CD4-positive, alpha-beta T cell treated with Interleukin-17A for 4 hours (primary cell): ENCODE measurements around the gene ELP5.
"Not testable (repeated sequence)": the region's sequence is repeated elsewhere in the genome, so short reads cannot be mapped to it uniquely, and the experiment has no call there.

ENCODE experiments used
- DNase-seq: peaks from one replicate; pipeline ENCODE4 v3.0.0-alpha.2; 2020; ENCODE audit warnings: mixed read lengths

ELP5 gene

DNA sequence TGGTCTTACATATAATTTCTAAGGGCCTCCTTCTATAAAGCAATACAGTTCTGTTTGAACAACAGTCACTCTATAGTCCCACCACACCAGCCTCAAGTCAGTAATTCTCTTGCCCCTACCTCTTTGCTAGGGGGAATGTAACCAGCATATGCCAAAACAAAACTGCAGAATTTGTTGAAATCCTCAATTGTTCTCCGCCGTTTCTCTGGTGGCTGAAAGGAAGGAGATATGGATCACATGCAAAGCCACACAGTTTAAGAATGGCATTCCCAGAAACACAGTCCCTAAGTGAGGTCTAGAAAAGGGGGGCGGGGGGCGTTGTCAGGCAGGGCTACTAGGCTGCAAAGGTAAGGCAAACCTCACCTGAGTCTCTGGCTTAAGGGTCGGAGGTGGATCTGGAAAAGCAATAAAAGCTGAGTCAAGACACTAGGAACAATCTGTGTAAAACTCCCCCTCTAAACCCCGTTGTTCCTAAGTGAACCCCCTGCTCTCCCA lies 14.7 kb upstream of the ELP5 start:
- no peak for DNase-seq

DNA sequence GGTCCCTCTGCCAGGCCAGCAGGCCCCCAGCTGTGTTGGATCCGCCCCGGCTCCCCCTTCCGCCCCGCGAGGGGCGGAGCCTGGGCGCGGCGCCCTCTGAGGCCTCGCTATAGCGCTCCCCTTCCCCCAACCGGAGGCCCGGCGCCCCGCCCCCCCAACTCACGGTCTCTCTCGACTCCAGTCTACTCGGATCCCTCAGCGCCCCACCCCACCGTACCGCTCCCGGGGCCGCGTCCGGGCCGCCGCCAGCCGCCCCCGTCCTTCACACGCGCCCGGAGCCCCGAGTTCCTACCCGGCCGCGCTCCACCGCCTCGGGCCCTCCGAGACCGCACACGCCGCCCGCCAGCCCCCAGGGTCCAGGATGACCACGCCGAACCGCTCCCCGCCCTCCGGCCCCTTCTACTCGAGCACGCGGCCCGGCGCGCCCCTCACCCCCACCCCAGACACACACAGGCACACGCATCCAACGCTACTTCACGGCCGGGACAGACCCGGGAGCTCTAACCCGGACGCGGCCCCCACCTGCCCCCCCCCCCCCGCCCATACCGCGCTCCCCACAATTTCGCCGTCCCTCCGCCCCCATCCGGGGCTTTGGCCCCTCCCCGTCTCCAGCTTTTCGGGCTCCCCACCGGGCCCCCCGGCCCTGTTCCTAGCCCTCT lies 14.1 kb upstream of the ELP5 start:
- DNase-seq, result peak; percentile 93

DNA sequence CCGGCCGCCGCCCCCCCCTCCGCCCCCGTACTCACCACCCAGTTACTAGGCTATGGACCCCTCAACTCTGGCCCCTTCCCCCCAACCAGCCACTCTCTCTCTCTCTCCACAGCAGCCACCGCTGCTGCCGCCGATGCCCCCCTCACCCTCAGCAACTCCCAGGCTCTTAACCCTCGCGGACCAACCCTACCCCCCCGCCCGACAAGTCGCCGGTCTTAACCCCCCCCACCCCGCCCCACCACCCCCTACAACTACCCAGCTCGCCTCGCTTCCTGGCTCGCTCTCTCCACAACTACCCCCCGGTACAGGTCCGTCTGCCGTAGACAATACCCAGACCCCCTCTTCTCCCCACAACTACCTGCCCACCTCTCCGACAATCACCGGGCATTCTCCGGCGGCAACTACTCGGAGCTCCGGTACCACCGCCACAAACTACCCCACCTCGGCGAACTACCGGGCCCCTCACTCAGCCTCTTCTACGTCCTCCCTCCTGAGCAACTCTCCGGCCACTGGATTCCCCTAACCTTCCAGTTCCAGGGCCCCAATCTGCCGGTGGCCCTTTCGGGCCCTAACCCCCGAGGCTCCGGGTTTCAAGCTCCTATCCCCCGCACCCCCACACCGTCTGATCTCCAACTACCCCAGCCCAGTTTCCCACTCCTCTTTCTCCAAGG lies 13.5 kb upstream of the ELP5 start:
- DNase-seq, result peak; percentile 39

DNA sequence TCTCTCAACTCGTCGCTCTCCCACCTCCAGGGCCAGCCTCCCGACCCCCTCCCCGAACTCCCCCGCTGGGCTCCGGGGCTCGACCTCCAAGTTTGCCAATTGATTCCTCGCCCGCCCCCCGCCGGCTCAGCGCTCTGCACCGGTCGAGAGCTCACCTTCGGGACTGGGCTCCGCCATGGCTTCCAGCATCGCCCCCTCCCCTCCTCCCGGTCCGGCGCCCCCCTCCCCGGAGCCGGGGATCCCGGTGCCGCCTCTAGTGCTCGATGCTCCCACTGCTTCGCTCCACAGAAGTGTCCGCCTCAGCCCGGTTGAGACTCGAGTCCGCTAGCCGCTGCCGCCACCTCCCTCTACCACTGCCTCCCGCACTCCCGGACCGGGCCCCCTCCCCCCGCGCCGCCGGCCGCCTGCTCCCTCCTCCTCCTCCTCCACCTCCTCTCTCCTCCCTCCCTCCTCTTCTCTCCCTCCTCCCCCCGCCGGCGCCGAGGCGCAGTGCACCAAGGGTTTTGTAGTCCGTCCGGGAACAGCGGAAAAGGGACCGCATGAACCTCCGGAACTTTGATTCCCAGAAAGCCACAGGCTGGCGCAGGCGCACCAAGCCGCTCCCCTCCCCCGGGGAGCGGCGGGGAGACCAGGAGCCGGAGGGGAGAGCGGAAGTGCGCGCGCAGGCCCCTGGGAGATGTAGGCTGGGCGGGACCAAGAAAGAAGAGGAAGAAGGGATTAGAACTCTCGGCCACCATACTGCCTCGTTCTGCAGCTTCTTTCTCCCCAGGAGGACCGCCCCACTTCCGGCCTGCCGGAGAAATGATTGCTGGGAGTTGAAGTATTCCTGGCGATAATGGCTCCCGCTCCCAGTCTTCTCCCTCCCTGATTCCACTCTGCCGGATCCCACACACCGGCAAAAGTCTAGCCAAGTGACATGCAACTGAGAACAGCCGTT lies 12.7 kb upstream of the ELP5 start, which contains the start of gene PHF23:
Gene PHF23, minus strand, starts transcription at position 367 of the 937 bp plus-strand sequence. Its CDS starts 178 bp downstream, at position 189.
- peak; percentile 99 for DNase-seq

DNA sequence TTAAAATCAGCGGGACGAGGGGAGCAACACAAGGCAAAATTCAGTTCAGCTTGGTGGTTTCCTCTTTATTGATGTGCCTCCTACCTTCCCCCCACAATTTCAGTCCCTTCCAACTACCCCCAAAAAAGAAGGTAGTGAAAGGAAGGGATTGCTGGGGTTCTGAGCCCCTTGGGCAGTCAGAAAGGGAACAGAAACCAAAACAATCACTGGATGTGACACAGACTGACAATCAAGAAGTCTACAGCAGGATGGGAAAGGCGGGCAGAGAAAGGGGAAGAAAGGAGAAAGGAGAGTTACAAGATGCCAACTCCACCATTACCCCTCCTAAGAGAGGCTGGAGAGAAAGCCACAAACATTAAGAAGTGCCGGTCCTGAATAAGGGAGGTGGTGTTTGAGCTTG lies 11.6 kb upstream of the ELP5 start:
- DNase-seq, result no peak

DNA sequence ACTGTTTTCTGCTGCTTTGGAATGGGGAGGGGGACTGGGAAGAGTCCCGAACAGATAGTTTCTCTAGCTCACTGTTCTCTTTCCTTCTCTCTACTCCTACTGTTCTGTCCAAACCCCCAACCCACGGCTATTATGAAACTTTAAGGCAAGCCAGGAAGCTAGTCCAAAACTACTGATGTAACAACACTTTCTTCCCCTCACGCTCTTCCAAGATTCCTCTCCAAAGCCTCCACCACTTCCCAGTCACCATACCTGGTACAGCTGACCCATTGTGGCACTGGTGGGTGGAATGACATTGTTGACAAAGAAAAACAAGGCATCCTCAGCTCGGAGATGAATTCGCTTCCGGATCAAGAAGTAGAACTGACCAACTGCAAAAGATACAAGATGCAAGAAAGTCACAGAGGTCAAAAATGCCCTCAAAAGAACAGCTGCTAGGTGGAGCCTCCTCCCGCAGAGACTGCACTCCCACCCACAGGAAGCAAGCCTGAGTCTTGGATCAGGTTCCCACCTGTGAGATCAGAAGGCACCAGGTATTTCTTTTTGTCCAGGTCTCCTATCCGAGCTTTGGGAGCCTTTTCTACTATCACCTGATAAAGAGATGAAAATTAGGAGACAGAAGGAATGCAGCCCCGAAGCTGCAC lies 10.8 kb upstream of the ELP5 start:
- no peak for DNase-seq

DNA sequence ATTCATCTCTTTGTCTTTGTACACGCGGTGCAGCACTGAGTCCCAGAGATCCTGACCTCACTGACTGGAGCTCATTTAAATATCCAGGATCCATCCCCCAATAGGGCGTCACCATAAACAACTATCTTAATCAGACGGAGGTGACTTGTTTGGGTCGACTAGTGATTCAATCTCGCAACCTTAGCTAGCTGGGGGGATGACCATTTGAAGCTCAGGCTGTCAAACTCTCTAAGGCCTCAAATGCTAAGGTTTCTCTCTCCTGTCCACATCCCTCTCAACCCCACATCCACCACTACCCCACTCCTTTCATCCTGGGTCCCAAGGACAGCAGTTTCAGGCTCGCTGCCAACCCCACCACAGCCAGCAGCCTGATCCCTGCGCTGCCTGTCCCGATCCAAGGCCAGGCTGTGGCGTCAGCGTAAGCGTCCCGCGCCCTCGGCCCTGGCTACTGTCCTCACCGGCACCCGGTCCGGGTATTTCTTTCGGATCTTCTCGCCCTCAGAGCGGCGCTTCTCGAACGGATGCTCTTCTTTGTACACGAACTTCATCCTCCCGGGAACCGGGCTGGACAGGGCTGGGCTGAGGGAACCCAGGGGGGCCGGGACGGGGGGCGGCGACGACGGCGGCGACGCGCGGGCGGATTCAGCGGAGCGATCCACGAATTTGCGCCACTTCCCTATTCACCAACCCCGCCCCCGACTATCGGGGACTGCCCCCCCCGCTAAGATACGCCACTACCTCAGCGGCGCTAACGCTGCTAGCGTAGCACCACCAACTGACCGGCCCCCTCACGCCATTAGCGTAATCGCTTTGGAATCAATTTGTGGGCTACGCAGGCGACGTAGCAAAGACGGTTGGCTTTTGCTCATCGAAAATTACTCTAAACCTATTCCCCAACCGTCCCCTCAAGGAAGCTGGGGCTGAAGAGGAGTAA lies 10.0 kb upstream of the ELP5 start, which contains the start of gene GABARAP:
Gene GABARAP, minus strand, starts transcription at position 667 of the 934 bp plus-strand sequence. Its CDS starts 119 bp downstream, at position 548.
- peak; percentile 93 for DNase-seq

DNA sequence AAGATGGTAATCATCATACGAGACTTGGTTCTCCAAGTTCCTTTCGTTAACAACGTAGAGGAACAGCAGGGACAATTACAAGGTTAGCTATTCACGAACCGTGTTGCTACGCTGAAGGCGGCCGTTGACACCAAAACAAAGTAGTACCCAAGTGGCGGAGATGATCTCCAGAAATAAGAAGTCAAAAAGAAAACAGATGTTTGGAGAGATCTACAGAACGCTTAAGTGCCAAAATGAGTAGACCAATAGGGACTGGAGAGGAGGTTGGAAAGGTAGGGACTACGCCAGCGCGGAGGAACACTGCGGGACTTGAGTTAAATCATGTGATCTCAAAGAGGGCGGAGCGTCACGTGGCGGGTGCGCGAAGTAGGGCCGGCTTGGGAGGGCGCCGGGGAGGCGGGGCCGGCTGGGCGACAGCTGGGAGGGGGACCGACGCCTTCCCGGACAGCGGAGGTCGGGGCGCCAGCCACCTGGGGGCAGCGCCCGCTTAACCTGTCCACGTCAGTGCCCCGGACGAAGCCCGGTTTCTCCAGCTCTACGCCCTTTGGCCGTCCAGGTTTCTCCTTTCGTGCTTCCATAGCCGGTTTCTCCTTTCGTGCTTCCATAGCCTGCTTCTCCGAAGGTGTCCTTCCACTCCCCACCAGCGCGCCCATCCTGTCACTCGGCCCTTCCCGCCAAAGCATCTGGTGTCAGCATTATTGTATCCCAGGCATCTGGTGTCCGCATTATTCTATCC lies 9.1 kb upstream of the ELP5 start:
- peak; percentile 96 for DNase-seq

DNA sequence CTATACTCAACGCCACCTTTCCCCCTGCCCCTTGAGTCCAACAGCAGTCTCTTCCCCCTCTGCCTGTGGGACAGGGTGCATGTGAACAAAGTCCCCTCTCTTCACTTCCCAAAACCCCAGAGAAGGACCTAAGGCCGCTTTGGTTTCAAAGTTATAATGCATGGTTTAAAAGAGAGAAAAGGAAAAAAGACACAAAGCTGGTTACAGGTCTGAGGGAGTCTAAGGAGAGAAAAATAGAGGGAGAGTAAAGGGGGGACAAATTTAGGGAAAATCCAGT lies 8.6 kb upstream of the ELP5 start:
- no peak for DNase-seq

DNA sequence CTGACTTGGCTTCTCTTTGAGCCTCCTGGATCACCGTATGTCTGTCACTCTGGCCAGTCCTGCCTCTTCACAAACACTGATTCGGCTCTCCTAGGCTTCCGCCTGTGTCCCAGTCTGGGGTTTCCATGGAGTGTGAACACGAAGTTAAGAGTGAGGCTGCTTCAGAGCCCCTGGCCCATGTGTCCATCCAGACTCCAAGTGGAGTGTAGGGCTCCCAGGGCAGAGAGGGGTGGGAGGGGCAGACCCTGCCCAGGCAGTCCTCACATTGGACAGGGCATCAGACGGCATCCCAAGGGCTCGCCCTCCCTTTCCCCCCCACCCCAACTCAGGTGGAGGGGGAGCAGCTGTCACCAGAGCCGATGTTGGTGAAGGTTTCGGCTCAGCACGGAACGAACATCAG lies 8.2 kb upstream of the ELP5 start:
- not testable (repeated sequence) for DNase-seq

DNA sequence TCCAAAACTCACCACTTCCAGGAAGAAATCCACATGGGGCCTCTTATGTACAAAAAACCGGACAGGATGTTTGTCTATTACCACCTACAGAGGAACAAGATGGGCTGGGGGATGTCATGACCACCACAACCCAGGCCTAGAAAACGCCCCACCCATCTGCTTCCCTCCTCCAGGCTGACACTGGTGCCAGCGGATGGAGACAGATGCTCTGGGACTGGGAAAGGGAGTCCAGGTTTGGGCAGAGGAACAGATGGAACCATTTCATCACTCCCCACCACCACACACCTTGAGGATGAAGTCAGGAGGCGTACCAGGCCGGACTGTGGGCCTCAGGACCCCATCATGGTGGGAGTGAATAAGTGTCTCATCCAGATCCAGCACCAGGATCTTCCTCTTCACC lies 5.2 kb upstream of the ELP5 start:
- no peak for DNase-seq

DNA sequence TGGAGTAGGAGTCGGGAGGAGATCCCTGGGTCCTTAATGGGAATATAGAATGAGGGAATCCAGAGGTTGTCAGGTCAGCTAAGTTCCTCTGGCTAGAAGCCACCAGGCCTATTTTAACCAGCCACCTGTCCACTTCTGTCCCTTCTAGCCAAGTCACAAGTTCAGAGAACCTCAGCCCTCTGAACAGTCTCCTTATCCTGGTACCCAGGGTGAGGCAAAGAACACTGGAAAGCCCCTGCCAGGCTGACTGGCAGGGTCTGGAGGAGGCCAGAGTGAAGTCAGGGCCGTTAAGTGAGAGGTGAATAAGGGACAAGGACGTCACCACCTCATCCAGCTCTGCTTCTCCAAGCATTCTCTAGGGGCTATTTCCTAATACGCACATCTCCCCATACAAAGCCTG lies 3.2 kb upstream of the ELP5 start:
- DNase-seq, result no peak

DNA sequence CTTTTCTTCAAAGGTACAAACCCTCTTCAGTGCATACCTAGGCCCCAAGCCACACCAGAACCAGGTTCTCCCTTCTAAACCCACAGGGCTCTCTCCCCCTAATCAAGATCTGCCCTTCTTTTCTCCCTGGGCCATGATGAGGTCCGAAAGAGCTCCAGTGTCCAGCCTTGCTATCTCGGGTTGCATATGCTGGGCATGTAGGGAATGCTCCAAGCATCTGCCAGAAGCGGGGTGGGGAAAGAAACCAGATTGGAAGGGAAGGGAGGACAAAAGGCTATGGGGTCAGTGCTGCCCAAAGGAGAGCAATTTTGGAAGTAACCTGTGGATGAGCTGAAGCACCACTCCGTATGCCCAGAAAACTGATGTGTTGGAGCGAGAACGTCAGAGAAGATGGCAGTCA lies 2.8 kb upstream of the ELP5 start:
- DNase-seq, result no peak

DNA sequence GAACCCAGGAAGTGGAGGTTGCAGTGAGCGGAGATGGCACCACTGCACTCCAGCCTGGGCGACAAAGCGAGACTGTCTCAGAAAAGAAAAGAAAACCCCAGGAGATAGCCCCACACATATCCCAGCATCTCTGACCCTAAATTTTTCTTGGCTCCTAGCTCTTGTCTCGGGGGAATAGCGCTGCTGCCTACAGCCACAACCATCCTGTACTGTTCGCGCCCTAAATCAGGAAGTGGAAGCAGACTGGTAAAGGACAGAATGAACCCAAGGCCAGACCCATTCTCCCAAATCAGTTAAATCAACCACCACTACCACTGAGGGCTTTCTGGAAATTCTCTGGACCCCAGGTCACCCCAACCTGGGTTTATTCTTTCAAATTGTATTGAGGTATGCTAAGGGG lies 2.2 kb upstream of the ELP5 start:
- no peak for DNase-seq

DNA sequence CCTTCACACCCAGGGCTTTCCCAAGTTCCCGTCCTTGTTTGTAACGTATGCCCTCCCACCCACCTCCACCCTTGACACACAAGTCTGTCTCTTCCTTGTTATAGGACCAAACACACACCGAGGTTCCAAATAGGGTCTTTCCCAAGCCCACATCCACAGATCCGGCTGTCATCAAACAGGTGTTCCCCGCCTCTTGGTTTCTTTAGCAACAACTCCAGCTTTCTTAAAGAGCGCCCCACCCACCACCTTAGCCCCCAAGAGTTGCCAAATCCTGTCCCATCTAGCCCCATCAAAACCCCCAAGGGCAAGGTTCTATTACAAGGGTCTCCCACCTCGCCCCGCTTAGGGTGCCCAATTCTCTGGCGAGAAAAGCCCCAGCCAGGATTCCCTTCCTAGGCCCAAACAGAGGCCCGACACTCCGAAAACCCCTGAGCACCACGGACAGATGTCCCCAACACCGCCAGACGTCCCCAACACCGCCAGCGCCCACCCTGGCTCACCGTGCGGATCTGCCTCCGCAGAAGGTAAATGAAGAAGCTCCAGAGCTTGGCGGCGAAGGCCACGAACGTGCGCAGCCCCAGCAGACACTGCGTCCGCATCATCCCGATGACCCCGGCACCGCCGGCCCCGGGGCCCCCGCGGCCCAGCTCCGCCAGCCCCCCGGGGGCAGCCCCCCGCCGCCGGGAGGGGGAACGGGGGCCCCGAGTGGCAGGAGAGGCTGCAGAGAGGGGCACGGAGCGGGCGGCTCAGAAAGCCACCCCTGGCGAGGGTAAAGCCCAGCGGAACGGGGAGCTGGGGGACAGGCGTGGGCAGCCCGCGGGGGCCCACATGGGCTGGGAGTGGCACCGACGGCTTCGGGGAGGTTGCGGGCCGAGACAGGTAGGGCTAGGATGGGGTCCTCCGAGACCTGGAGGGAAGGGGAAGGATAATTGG lies 1.1 kb upstream of the ELP5 start:
- DNase-seq, result no peak

DNA sequence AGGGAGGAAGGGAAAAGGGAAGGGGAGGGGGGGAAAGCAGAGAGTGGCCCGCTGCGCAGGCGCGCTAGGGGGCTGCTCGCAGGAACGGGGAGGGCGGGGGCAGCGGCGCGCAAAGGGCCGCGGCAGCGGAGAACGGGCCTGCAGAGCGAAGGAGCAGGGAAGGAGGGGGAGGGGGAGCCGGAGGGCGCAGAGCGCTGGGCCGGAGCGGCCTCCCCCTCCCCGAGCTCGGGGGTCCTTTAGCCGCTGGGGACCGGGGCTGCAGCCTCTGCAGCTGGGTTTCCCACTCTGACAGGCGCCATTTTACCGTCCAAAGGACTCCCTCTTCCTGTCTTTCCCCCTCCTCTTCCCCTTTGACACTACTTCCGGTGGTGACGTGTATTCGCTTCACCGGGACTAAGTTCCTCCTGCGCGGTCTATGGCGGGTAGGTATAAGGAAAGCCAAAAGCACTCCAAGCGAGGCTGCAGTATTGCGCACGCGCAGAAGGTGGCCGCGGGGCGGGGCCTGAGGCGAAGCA lies 297 bp upstream of the ELP5 start, which contains the start of gene CTDNEP1:
Gene CTDNEP1, minus strand, starts transcription at position 74 of the 515 bp plus-strand sequence. CDS start 438 bp downstream, outside the sequence.
- DNase-seq, result peak; percentile 97

DNA sequence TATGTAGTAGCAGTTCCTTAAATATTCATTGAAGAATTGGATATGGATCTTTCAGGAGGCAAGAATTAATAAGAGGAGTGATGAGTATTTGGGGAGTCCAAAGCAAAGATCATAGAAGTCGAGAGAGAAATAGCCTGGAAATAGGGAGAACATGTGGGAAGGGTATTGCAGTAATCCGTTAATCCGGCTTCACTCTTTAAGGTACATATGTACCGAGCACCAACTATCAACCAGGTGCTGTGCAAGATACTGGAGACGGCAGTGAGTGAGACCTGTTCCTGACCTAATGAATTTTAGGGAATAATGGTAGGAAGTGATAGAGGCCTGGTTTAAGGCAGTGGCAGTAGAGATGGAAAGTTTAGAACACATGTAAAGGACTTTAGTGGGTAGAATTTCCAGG lies 1.1 kb downstream of the ELP5 start:
- DNase-seq, result no peak

DNA sequence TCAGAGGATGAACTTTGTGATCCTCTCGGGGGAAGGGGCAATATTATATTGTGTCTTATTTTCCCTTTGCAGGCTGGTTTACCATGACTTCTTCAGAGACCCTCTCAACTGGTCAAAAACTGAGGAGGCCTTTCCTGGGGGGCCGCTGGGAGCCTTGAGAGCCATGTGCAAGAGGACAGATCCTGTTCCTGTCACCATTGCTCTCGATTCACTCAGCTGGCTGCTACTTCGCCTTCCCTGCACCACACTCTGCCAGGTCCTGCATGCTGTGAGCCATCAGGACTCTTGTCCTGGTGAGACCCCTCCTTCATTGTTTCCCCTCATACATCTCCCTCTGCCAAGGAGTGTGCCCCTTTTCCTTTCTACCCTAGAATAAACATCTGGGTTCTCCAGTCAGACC lies 2.5 kb downstream of the ELP5 start:
- no peak for DNase-seq

DNA sequence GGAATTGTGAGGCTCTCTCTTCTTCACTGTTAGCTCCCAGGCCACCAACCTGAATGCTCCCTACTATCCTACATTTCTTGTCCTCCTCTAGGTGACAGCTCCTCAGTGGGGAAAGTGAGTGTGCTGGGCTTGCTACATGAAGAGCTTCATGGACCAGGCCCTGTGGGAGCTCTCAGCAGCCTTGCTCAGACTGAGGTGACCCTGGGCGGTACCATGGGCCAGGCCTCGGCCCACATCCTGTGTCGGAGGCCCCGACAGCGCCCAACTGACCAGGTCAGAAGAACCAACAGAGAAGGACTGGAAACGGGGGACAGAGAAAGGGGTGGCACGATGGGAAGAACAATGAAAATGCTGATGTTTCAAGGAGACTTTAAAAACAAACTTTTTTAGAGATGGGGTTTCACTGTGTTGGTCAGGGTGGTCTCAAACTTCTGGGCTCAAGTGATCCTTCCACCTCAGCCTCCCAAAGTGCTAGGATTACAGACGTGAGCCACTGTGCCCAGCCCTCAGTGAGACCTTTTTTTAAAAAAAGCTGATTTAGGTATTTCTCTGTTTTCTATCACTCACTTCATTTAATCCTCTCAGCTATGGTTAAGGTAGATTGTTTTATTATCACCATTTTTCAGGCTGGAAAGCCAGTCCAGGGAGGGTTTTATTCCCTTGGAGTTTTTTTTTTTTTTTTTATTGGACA lies 4.9 kb downstream of the ELP5 start:
- no peak for DNase-seq
